ENCODE measurements around the gene PSMD1. TPM values are rescaled to one million over a fixed set of nuclear protein-coding genes. Genes with fewer than 3 reads are reported as not detected.

PSMD1 gene
- total and polyA plus RNA-seq, 2 of the 8 experiments (the other 6 are each of a cell fraction or from before 2014, with no cell fraction given): 179 to 272 TPM

- H4K5ac ChIP-seq (ENCODE audit: insufficient read length, low read depth, low read length): no peak overlapping the region
- H3K9me3 ChIP-seq (ENCODE audit: insufficient read depth in 2 of 2, low read depth in 1 of 2, low read length in 1 of 2): no peaks in the 10 kb centered on the region
- DNase-seq (ENCODE audit: low read depth in 1 of 2, low spot score in 2 of 2) (no peak), FAIRE-seq (peak; percentile 13)
- H2BK120ac ChIP-seq (replicated peaks; ENCODE audit: low read depth, low read length): no peak overlapping the region
- ChIA-PET POLR2A (ENCODE audit: partially characterized antibody) (interaction anchor here (0.7 kb wide), 1 partner anchor 340 kb away, joined by 3 read pairs; the partner anchor contains the start of gene NCL), CTCF (ENCODE audit: partially characterized antibody) (interaction anchor here (0.6 to 2.1 kb wide), 7 partner anchors 18 to 174 kb away, joined by 3 to 6 read pairs (median 3); no protein-coding TSS in a partner anchor)
- H4K8ac ChIP-seq (ENCODE audit: extremely low read depth, insufficient read depth, low read length): no peak overlapping the region
- H3K4ac ChIP-seq (replicated peaks; ENCODE audit: insufficient read length, low read depth, low read length): no peak overlapping the region
- no peak overlapping the region for H2AK5ac ChIP-seq (ENCODE audit: low read depth, low read length)
- H2BK5ac ChIP-seq (ENCODE audit: low read depth, low read length): no peak overlapping the region
- no peak overlapping the region for H2BK15ac ChIP-seq (ENCODE audit: low read length)
- H3K4me2 ChIP-seq (ENCODE audit: insufficient read depth in 1 of 2, low read depth in 2 of 2, low read length in 2 of 2): no peak overlapping the region
- H2AFZ ChIP-seq (ENCODE audit: low read length): no peak overlapping the region
- H2BK20ac ChIP-seq (ENCODE audit: low read length): no peak overlapping the region
- no peak overlapping the region for H3K56ac ChIP-seq (replicated peaks; ENCODE audit: insufficient read length, low read depth, low read length)
- 0 out of 7 replicates have a peak overlapping the region, but pooled peaks of 1 of the 4 experiments have one; percentile 13 for H3K9ac ChIP-seq (replicated peaks in 1 of 4; ENCODE audit: extremely low read depth in 1 of 4, low read depth in 3 of 4, low read length in 3 of 4)
- H3K27me3 ChIP-seq (replicated peaks in 1 of 4; ENCODE audit: control insufficient read depth in 3 of 4, extremely low read depth in 1 of 4, insufficient read depth in 3 of 4, low read length in 3 of 4): no peaks in the 10 kb centered on the region
- H3K23ac ChIP-seq (ENCODE audit: insufficient read length): no peak overlapping the region
- H3K79me2 ChIP-seq (ENCODE audit: control insufficient read depth in 1 of 2, insufficient read depth in 2 of 2, low read length in 2 of 2): no peaks in the 10 kb centered on the region
- H3K4me3 ChIP-seq (ENCODE audit: extremely low read depth in 1 of 4, insufficient read depth in 2 of 4, low read depth in 3 of 4, low read length in 4 of 4): no peak overlapping the region
- peaks cover 0 to 11% (median 5%) of the 10 kb centered on the region in 4 experiments; a peak in 3 of 7 replicates for H3K4me1 ChIP-seq (replicated peaks in 1 of 4; ENCODE audit: control insufficient read depth in 3 of 4, insufficient read depth in 4 of 4, low read length in 3 of 4)
- no peak overlapping the region for H3K27ac ChIP-seq (ENCODE audit: low read depth, low read length)
- H2BK12ac ChIP-seq (ENCODE audit: low read depth, low read length): no peak overlapping the region
- 78% methylated on average over 4 of the region's 4 CpGs; no CpG with 5 or more reads in 1 of the 2 experiments for WGBS, 2 experiments (ENCODE audit: extremely low coverage in 1 of 2, insufficient coverage in 1 of 2, insufficient read length in 1 of 2, insufficient replicate concordance in 2 of 2, low coverage in 1 of 2, low lambda C conversion rate in 2 of 2, missing lambda C conversion rate in 1 of 2)
- no peaks in the 10 kb centered on the region for H3K79me1 ChIP-seq (ENCODE audit: low read depth, low read length)
- H3K36me3 ChIP-seq (ENCODE audit: control insufficient read depth in 2 of 4, insufficient read depth in 4 of 4, low read length in 3 of 4): no peaks in the 10 kb centered on the region
- no peaks in the 10 kb centered on the region for H3K23me2 ChIP-seq (ENCODE audit: low read depth, low read length)
- H3K14ac ChIP-seq (ENCODE audit: insufficient read length): no peak overlapping the region
- peaks cover 0 to 1% of the 10 kb centered on the region in 2 experiments for H4K20me1 ChIP-seq (replicated peaks in 1 of 2; ENCODE audit: control insufficient read depth in 1 of 2, insufficient read depth in 2 of 2, low read length in 2 of 2)
- H4K91ac ChIP-seq (replicated peaks; ENCODE audit: insufficient read length, low read length): no peak overlapping the region
- no peak overlapping the region for H3K18ac ChIP-seq (ENCODE audit: extremely low read depth, low read length)
- TF ChIP-seq KDM4A (IDR thresholded peaks at IDR 0.05; ENCODE audit: low read depth, low read length, severe bottlenecking) (no peak), CTBP2 (IDR thresholded peaks at IDR 0.05; ENCODE audit: borderline replicate concordance, insufficient read depth, insufficient read length, low read length) (no peak), EZH2 (IDR thresholded peaks at IDR 0.05; ENCODE audit: low read depth, low read length, severe bottlenecking) (no peak), MAFK (IDR thresholded peaks at IDR 0.05; ENCODE audit: low read depth, low read length) (no peak), POU5F1 (IDR thresholded peaks at IDR 0.05; ENCODE audit: low read depth, low read length) (no peak), SIRT6 (IDR thresholded peaks at IDR 0.05; ENCODE audit: low read length) (no peak), ATF2 (IDR thresholded peaks at IDR 0.05; ENCODE audit: low read length) (no peak), FOSL1 (IDR thresholded peaks at IDR 0.05; ENCODE audit: insufficient read depth, low read depth, low read length) (no peak)
Measured at GRCh38 chr2:231123362-231123898, 66.8 kb downstream of the PSMD1 start.
